ENCODE data around the gene OSBPL5. TPM values are rescaled to one million over a fixed set of nuclear protein-coding genes. Genes with fewer than 3 reads are reported as not detected.

OSBPL5 gene
- total and polyA plus RNA-seq, 2 donors from 2014 or later: 8.5 to 63.0 TPM

- peaks cover 4 to 34% (median 23%) of the 10 kb centered on the region in 3 donors for H3K36me3 ChIP-seq (ENCODE audit: control insufficient read depth in 2 of 3, insufficient read depth in 3 of 3, low read length in 3 of 3)
- peaks cover 0 to 23% (median 23%) of the 10 kb centered on the region in 3 donors for H3K4me1 ChIP-seq (ENCODE audit: control insufficient read depth in 2 of 3, insufficient read depth in 2 of 3, low read depth in 1 of 3, low read length in 3 of 3)
- FAIRE-seq (no peak), DNase-seq (no peak)
- H3K27me3 ChIP-seq (ENCODE audit: control insufficient read depth, insufficient read depth, low read length): no peaks in the 10 kb centered on the region
- H3K9ac ChIP-seq (ENCODE audit: low read length in 3 of 3): no peak overlapping the region
- H3K9me3 ChIP-seq (ENCODE audit: control insufficient read depth in 2 of 3, insufficient read depth in 1 of 3, low read length in 3 of 3): no peaks in the 10 kb centered on the region
- intact Hi-C loops (cut with DNase I): no loop called here
- TF ChIP-seq CTCF (IDR thresholded peaks at IDR 0.05; ENCODE audit: borderline replicate concordance, extremely low read depth, insufficient read depth): no peak
- no peak overlapping the region for H3K4me3 ChIP-seq (ENCODE audit: low read length in 3 of 3)
- H3K27ac ChIP-seq (ENCODE audit: low read depth in 2 of 2, low read length in 2 of 2): no peak overlapping the region
These were observed 124.2 kb downstream of the OSBPL5 start for GRCh38 chr11:3040881-3041280.

GRCh38 chr11:3037945-3038271, 127.2 kb downstream of the OSBPL5 start:
- Histone ChIP-seq H3K4me1 (ENCODE audit: control insufficient read depth in 2 of 3, insufficient read depth in 2 of 3, low read depth in 1 of 3, low read length in 3 of 3) (peaks cover 0 to 12% (median 11%) of the 10 kb centered on the region in 3 donors), H3K27me3 (ENCODE audit: control insufficient read depth, insufficient read depth, low read length) (no peaks in the 10 kb centered on the region), H3K9me3 (ENCODE audit: control insufficient read depth in 2 of 3, insufficient read depth in 1 of 3, low read length in 3 of 3) (no peaks in the 10 kb centered on the region), H3K9ac (ENCODE audit: low read length in 3 of 3) (no peak overlapping the region), H3K36me3 (ENCODE audit: control insufficient read depth in 2 of 3, insufficient read depth in 3 of 3, low read length in 3 of 3) (peaks cover 4 to 42% (median 24%) of the 10 kb centered on the region in 3 donors), H3K4me3 (ENCODE audit: low read length in 3 of 3) (no peak overlapping the region), H3K27ac (ENCODE audit: low read depth in 2 of 2, low read length in 2 of 2) (no peak overlapping the region)
- FAIRE-seq (no peak), DNase-seq (no peak)
- no peak for TF ChIP-seq CTCF (IDR thresholded peaks at IDR 0.05; ENCODE audit: borderline replicate concordance, extremely low read depth, insufficient read depth)
- intact Hi-C loops (cut with DNase I): loop anchor here (10.0 kb wide), 1 partner anchor 177 kb away; the partner anchor contains the start of gene MRGPRG

Other genes starting within 250 kb of the OSBPL5 start
- 19.7 TPM for gene PHLDA2, start 235.9 kb downstream of the OSBPL5 start, total RNA-seq
- 9.0 TPM for gene PHLDA2, start 235.9 kb downstream of the OSBPL5 start, polyA plus RNA-seq (ENCODE audit: insufficient read depth, low read depth, low replicate concordance)
- gene NAP1L4, start 173.0 kb downstream of the OSBPL5 start, total RNA-seq: 133 TPM
- gene NAP1L4, start 173.0 kb downstream of the OSBPL5 start, polyA plus RNA-seq (ENCODE audit: insufficient read depth, low read depth, low replicate concordance): 120 TPM
- gene CARS1, start 107.9 kb downstream of the OSBPL5 start, total RNA-seq: 49.5 TPM
- gene CARS1, start 107.9 kb downstream of the OSBPL5 start, polyA plus RNA-seq (ENCODE audit: insufficient read depth, low read depth, low replicate concordance): 26.5 TPM
- not detected for gene MRGPRG, start 53.5 kb upstream of the OSBPL5 start, total RNA-seq
- gene MRGPRG, start 53.5 kb upstream of the OSBPL5 start, polyA plus RNA-seq (ENCODE audit: insufficient read depth, low read depth, low replicate concordance): not detected
- 0.22 TPM for gene MRGPRE, start 67.1 kb upstream of the OSBPL5 start, total RNA-seq
- gene MRGPRE, start 67.1 kb upstream of the OSBPL5 start, polyA plus RNA-seq (ENCODE audit: insufficient read depth, low read depth, low replicate concordance): not detected
- gene ZNF195, start 213.8 kb upstream of the OSBPL5 start, total RNA-seq: 25.3 TPM
- gene ZNF195, start 213.8 kb upstream of the OSBPL5 start, polyA plus RNA-seq (ENCODE audit: insufficient read depth, low read depth, low replicate concordance): 12.9 TPM